NCI-H510A (cell line): ENCODE results near the gene DCUN1D2.

Experiments
- DNase-seq: peaks from one replicate; lab custom pipeline; 2025; lab: John Stamatoyannopoulos, UW

The DCUN1D2 gene

DNA sequence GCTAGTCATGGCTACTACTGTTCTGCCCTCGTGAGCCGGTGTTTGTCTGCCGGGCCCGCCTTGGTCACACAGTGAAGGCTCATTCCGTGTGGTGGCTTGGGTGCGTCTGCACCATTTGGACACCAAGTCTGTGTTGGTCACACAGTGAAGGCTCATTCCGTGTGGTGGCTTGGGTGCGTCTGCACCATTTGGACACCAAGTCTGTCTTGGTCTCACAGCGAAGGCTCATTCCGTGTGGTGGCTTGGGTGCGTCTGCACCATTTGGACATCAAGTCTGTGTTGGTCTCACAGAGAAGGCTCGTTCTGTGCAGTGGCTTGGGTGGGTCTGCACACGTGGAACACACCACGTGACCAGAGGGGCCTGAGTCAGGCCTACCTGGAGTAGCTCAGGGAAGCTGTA, 29.0 kb upstream of the DCUN1D2 start:
- no peak for DNase-seq

DNA sequence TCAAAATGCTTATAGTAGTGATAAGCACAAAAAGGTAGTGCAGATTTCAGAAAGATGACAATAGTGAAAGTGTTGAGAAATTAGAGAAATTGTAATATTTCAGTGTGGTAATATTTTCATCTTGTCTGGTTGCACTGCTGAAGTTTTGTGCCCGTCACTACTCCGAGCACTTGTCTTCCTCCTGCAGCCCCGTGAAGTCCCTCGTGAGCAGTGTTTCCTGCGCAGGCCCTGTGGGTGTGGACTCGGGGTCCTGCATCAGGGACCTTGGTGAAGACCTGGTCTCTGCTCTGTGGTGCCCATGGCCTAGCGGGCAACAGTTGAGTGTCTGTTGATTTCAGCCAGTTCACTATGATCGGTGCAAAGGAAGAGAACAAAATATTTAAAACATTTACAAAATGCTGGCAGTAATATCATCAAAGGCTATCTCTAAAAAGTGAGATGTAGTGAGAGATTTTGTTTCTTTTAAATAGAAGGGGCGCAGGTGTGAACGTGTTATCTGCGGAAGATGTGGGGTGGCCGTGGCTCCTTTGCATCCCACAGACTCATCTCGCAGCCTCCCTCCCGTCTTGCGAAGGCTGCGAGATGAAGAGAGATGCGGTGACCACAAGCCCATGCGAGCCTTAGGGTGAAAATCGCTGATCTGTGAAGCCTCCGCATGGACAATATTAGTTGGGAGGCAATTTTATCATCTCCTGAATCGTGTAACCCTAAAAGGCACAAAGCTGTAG, 27.7 kb upstream of the DCUN1D2 start:
- no peak for DNase-seq

DNA sequence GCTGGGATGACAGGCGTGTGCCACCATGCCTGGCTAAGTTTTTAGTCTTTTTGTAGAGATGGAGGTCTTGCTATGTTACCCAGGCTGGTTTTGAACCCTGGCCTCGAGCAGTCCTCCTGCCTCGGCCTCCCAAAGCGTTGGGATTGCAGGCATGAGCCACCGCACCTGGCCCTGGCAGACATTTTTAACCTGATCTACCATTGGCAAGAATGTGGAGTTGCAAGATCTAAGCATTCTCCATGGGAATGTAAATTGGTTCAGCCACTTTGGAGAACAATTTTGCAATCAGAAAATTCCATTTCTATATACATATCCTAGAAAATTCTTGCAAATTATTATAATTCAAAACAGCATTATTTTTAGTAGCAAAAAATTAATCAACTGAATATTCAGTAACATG, 24.3 kb upstream of the DCUN1D2 start:
- no peak for DNase-seq

DNA sequence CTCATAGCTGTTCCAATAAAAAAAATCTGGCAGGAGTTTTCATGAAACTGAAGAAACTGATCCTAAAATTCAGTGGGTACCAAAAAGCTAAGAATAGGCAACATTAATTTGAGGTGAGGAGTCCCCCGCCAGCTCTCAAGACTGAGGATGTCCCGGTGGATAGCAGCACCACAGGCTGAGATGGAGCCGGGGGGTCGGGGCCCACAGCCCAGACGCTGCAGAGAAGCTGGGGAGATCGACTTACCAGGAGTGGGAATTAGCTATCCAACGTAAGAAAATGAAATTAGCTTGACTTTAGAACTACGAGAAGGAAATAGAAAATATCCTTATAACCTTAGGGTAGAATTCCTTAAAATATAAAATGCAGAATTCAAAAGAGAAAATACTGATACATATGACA, 23.2 kb upstream of the DCUN1D2 start:
- no peak for DNase-seq

DNA sequence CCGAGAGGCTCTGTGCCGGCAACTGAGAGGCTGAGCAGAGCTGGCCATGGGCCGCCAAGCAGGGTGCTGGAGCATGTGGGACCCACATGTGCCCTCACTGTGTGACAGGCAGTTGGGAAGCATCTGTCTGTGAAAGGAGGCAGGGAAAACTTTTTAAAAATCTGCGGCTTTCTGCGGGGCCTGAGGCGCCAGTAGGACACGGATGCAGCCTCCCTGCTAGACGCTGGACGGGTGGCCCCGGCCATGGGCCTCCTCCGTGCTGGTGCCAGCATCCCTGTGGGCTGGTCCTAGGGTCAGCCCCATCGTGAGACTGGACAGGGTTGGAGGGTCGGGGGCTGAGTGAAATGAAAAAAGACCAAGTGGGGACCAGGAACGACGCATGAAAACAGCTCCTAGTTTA, 20.9 kb upstream of the DCUN1D2 start:
- DNase-seq: no peak

DNA sequence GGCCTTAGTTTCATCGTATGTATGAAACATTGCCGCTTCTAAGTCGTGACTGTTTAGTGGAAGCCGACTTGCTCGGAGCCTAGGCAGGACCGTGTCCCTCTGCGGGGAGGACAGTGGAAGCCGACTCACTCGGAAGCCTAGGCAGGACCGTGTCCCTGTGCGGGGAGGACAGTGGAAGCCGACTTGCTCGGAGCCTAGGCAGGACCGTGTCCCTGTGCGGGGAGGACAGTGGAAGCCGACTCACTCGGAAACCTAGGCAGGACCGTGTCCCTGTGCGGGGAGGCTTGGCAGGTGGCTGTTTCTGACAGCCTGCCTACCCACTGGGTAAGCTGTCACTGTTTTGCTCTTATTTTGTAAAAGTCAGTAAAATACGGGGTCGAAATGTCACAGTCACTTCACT, 20.4 kb upstream of the DCUN1D2 start:
- DNase-seq: no peak

DNA sequence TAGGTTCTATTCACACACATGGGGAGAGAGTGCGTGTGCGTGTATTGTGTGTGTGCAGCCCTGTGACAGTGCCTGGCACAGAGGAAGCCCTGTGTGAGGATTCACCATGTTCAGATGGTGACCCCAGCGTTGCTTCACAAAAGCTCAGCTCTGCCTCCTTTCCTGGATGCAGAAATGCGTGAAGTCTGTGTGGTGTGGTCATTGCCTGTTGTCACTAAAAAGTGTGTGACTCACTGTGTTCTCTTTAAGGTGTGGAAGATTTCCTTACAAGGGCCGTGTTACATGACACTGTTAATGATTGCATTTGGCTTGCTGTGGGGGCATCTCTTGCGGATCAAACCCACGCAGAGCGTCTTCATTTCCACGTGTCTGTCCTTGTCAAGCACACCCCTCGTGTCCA, 19.5 kb upstream of the DCUN1D2 start:
- no peak for DNase-seq

DNA sequence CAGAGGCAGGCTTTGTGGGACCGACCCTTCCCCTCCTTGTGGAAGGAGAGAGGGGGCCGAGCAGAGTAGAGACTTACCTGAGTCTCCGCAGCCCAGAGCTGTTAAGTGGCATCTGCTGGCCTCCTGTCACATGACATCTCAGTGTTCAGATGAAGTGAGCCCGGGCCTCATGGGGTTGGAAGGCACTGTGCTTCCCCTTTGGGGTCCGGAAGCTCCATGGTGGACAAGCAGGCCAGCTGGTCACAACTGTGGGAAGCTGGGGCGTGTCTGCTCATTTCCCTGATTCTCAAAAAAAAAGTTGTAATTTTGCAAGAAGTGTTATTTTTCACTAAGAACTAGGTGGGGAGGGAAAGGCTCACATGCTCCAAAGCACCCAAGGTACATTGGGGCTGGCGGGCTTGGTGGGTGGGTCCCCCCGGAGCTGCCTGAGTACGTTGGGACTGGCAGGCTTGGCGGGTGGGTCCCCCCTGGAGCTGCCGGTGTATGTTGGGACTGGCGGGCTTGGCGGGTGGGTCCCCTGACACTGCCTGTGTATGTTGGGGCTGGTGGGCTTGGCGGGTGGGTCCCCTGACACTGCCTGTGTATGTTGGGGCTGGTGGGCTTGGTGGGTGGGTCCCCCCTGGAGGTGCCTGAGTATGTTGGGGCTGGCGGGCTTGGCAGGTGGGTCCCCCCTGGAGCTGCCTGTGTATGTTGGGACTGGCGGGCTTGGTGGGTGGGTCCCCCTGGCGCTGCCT, 18.2 kb upstream of the DCUN1D2 start:
- no peak for DNase-seq

DNA sequence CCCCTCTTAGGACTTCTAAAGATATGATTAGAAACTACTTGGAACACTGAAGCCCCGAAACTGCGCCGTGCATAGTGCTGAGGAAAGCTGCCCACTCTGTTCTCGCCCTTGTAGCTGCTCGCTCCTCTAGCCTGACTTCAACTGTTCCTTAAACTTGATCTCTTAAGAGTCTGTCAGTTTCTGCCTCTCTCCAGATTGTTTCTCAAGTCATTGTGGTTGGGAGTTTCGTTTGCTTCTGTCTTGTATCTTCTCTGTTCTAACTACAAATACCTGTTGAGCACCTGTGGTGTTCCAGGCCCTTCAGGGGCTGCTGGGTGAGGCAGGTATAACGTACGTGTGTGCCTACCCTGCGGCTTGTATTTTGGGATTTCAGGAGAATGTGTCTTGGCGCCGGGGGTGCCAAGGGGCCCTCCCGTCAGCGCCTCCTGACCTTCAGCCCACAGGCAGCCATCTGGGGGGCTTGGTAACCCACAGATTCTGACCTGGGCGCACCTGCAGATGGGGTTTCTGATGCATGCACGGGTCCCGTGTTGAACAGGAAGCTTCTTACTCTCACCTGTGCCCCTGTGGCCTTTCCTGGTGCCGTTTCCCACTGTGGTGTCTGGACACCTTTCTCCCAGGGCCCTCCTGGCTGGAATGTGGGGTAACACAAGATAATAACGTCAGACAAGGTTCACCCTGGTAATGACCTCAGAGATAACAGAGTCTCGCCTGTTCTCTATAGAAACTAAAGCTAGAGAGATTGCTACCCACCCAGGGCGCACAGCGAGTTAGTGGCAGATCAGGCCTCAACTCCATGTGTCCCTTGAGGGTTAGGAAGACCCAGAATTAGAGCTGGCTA, 17.2 kb upstream of the DCUN1D2 start:
- no peak for DNase-seq

DNA sequence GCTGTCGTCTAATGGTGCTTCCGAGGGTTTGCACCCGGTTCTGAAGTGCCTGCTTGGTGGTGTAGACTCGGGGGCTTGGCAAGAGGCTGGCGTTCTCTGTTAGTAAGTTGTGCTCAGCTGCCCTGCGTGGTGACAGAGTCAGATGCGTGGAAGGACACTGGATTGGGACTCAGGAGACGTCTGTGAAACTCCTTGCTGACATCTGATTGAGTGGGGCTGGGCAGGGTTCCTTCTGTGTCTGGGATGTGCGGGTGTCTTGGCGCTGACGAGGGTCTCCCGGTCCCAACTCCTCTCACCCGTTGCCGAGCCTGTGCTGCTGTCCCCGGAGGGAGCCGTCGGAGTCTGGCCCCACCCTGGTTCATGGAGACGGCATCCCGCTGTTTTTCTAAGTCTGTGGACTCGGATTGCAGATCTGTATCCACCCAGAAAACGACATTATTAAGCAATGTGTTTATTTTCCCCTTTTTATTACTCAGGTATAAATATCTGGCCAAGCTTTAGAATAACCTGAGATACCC, 16.4 kb upstream of the DCUN1D2 start:
- no peak for DNase-seq

DNA sequence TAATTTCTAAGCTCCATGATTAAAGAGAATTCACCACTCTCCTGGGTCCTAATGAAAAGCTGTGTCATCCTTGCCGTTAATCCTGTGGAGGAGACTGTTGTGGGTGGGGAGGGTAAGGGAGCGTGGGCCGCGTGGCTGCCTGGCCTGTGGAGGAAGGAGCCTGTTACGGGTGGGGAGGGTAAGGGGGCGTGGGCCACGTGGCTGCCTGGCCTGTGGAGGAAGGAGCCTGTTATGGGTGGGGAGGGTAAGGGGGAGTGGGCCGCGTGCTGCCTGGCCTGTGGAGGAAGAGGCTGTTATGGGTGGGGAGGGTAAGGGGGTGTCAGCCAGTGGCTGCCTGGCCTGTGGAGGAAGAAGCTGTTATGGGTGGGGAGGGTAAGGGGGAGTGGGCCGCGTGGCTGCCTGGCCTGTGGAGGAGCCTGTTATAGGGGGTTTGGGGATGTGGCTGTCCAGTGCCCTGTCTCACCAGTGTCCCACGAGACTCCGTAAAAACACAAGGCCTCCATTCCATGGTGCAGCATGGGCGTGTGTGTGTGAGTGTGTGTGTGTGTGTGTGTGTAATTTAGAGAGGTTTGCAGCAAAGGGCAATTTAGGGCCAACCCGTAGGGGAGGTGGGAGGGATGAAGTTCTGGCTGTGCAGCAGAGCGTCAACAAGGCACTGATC, 15.6 kb upstream of the DCUN1D2 start:
- DNase-seq: no peak

DNA sequence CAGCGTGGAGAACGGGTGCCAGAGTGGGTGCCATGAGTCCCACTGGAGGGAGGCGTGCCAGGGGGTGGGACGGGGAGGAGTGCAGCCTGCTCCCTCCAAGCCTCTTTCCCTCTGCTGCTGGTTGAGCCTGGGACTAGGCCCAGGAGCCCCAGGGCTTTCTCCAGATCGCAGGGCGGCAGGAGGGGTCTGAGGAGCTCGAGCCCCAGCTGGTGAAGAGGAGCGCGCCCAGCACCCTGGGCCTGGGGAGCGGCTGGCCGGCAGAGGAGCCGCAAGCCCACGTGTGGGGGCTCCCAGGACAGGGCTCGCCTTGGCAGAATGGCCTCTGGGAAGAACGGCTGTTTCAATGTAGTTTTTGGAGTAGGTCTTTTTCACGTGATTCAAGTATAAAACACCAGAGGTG, 12.2 kb upstream of the DCUN1D2 start:
- no peak for DNase-seq

DNA sequence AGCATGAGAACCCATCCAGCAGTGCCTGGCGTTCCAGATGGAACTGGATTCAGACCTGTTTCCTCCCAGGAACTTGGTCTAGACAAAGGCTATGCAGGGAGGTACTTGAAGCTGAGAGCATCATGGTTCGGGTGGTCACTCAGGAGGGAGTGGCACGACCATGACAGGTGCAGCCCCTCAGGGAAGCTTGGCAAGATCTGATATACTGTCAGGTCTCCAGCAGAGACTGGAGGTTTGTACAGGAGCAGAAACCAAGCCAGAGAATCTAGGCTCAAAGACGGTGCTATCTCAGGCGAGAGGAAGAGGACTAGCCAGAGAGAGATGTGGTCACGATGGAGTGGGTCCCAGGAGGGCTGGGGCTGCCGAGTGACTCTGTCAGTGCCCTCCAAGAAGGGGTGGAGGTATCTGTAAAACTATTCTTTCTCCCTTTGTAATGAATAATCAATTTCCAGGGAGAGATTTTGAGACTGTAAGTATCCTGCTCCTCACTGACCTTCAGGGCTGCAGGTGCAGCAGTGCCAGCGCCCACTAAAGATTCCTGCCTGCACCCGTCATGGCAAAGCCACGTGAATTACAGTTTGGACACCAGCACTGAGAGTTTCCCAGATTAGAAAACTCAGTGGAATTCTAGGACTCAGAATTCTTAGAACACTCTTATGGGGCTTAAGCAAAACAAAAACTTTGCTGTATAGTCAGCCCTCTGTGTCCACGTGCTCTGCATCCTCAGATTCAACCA, 10.2 kb upstream of the DCUN1D2 start:
- DNase-seq: no peak

DNA sequence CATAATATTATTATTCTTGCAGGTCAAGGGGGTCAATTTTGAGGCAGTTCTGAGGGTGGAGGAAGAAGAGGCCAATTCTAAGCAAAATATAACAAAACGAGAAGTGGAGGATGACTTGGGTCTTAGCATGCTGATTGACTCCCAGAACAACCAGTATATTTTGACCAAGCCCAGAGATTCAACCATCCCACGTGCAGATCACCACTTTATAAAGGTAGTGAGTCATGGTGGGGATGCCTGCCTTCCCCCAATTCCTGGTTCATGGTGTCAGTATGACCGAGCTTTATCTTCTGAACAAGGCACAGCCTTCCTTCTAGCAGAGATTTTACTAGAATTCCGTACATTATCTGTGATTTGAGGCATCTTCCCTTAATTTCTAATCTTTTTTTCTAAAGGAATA, 9.4 kb upstream of the DCUN1D2 start:
- DNase-seq: no peak

DNA sequence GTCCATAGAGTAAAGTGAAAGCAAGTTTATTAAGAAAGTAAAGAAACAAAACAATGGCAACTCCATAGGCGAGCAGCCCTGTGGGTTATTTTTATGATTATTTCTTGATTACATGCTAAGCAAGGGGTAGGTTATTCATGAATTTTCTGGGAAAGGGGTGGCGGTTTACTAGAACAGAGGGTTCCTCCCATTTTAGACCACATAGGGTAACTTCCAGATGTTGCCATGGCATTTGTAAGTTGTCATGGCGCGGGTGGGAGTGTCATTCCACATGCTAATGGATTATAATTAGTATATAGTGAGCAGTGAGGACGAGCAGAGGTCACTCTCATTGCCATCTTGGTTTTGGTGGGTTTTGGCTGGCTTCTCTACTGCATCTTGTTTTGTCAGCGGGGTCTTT, 8.4 kb upstream of the DCUN1D2 start:
- DNase-seq: no peak

DNA sequence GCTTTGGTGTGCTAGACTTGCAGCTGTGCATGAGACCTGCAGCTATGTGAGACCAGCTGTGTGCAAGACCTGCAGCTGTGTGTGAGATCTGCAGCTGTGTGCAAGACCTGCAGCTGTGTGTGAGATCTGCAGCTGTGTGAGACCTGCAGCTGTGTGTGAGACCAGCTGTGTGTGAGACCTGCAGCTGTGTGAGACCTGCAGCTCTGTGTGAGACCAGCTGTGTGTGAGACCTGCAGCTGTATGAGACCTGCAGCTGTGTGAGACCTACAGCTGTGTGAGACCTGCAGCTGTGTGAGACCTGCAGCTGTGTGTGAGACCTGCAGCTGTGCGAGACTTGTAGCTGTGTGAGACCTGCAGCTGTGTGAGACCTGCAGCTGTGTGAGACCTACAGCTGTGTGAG, 6.7 kb upstream of the DCUN1D2 start:
- DNase-seq: no peak

DNA sequence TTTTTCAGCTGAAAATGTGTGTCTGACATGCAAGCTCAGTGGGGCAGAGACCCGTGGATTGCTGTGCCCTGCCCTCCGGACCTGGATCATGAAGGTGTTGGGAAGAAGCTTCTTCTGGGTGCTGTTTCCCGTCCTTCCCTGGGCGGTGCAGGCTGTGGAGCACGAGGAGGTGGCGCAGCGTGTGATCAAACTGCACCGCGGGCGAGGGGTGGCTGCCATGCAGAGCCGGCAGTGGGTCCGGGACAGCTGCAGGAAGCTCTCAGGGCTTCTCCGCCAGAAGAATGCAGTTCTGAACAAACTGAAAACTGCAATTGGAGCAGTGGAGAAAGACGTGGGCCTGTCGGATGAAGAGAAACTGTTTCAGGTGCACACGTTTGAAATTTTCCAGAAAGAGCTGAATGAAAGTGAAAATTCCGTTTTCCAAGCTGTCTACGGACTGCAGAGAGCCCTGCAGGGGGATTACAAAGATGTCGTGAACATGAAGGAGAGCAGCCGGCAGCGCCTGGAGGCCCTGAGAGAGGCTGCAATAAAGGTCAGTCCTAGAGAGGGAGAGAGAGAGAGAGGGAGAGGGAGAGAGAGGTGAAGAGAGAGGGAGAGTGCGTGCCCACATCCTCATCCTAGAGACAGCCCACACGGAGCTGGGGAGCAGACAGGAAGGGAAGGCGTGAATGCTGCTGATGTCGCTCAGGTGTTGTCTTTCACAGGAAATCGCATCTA, 5.1 kb upstream of the DCUN1D2 start:
- peak; percentile 27 for DNase-seq

DNA sequence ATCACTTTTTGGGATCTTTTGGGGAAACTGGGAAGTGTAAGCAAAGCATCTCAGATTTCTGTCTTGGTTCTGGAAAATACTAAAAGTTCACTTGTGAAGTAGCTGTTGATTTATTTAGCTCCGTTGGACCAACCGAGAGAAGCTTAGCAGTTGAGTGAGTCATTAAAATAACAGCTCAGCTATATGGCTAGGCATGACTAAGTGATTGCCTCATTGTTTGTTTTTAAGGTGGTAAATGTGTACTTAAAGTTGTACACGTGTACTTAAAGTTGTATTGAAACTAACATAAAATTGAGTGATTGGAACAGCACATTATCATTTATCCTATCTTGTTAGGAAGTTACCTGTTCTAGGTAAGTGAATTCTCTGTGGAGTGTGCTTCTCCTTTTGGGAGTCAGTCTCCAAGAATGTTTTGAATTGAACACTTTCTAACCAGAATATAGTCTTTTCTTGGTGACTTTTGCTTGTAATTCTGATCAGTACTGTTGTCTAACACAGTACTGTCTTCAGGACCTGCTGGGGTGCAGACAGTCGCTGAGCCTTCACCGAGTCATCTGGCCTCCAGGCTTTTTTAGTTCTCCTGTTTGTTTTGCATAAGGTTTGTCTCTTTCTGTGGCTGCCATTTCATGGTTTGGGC, 2.9 kb upstream of the DCUN1D2 start:
- peak; percentile 30 for DNase-seq

DNA sequence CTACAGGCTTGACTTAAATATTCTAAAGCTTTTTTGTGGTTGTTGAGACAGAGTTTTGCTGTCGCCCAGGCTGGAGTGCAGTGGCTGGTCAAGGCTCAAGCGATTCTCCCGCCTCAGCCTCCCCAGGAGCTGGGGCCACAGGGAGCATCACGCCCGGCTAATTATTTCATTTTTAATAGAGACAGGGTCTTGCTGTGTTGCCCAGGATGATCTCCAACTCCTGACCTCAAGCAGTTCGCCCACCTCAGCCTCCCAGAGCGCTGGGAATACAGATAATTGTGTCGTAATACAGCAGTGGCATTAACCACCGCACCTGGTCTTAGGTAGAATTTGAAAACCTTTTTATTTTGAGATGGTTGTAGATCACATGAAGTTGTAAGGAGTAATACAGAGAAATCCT, 1.5 kb upstream of the DCUN1D2 start:
- DNase-seq: no peak

DNA sequence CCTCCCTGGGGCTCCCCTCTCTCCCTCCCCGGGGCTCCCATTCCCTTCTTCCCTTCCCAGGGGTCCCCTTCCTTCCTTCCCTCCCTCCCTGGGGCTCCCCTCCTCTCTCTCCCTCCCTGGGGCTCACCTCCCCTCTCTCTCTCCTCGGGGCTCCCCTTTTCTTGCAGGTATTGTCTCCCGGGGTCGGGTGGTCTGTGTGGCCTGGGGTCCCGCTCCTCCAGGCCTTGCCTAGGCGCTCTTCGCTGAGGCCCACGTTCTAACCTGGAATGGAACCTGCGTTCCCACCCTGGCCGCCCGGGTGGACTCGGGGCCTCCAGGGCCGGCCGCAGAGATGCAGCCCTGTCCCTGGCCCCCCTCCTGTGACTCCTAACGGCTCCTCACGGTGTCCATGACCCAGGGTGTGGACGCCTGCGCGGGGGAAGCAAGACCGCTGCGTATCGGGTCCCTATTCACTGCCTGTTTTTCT, 940 bp upstream of the DCUN1D2 start:
- no peak for DNase-seq
